Activated T-helper 2 cell treated with anti-CD3 and anti-CD28 coated beads, Interferon-gamma antibody, Interleukin-2, Interleukin-4, amounts not matched to agents 10 μg/mL and 5 μg/mL and 100 μg/mL, durations not matched to agents 14 hours and 24 hours and 36 hours (primary cell): ENCODE data around the gene SBNO1. TPM values are rescaled to one million over a fixed set of nuclear protein-coding genes. Genes with fewer than 3 reads are reported as not detected.
A peak's percentile ranks its signal among the peaks of the same experiment; 100 is the strongest.
"Not testable (repeated sequence)": the region's sequence is repeated elsewhere in the genome, so short reads cannot be mapped to it uniquely, and the experiment has no call there.

Source experiments
- DNase-seq: peaks from one replicate; pipeline ENCODE4 v3.0.0; 2021; ENCODE audit warnings: low spot score
- H3K27ac Mint-ChIP-seq: one replicate; pipeline ENCODE4 v1.8.0; 2021; ENCODE audit warnings: mixed read lengths
- H3K27me3 Mint-ChIP-seq: one replicate; pipeline ENCODE4 v1.8.0; 2021; ENCODE audit warnings: low read depth, mixed read lengths
- H3K36me3 Mint-ChIP-seq: one replicate; pipeline ENCODE4 v1.8.0; 2021; ENCODE audit warnings: low read depth, mixed read lengths
- H3K4me1 Mint-ChIP-seq: one replicate; pipeline ENCODE4 v1.8.0; 2021; ENCODE audit warnings: low read depth, mixed read lengths
- H3K4me3 Mint-ChIP-seq: one replicate; pipeline ENCODE4 v1.8.0; 2021; ENCODE audit warnings: low read depth, mild to moderate bottlenecking, moderate library complexity, mixed read lengths
- H3K9me3 Mint-ChIP-seq: one replicate; pipeline ENCODE4 v1.8.0; 2021; ENCODE audit warnings: mixed read lengths
- intact Hi-C: fragments of 100-400 bp; cut with micrococcal nuclease; formaldehyde crosslinking; loops from one replicate; pipeline ENCODE4 v1.15.1; 2023
- total RNA-seq: library from RNA; stranded (reverse); gene quantifications from 2 replicates; pipeline ENCODE4 v1.2.3, GENCODE V29; 2022

Gene SBNO1
- total RNA-seq, 1 donor from 2014 or later = 51.1 TPM

DNA sequence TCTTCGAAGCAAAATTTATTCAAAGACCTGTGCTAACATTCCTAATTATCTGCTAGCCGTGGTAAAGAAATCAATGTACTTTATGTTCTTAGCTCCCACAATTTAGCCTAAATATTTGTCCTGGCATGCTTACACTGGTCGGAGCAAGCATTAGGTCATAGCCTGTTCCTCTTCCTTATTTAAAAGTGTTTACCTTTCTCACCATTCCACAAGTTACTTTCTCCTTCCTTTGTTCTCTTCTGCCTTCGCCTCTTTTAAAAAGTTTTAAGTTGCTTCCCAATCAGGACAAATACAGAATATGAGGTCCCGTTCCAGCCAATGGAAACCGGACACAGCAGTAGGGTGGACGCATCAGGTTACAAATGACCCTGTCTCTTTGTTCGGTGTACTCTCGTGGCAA, 104.6 kb downstream of the SBNO1 start:
- DNase-seq = no peak
- no peak overlapping the region for H3K4me3 Mint-ChIP-seq
- no peaks in the 10 kb centered on the region for H3K27me3 Mint-ChIP-seq
- no peaks in the 10 kb centered on the region for H3K9me3 Mint-ChIP-seq
- intact Hi-C loops = no loop called here
- no peak overlapping the region for H3K27ac Mint-ChIP-seq
- peaks cover 7% of the 10 kb centered on the region for H3K4me1 Mint-ChIP-seq
- peaks cover 80% of the 10 kb centered on the region for H3K36me3 Mint-ChIP-seq

DNA sequence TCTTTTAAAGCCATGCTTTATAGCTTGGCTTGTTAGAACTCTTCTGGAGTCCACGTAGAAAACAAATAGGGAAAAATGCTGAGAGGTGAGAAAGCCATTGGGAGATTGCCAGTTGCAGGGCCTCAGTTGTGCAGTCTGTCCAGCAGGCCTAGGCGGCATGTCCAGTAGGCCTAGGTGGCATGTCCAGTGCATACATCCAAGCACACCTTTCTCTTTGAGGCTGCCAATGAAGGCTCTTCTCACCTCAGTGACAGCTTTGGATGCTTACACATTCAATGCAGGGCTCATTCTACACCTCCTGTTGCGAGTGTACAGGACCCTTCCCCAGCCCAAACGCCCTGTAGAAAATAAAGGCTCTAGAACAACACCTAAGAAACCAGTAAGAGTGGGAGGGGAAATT, 106.1 kb downstream of the SBNO1 start:
- H3K27ac Mint-ChIP-seq = no peak overlapping the region
- peaks cover 85% of the 10 kb centered on the region for H3K36me3 Mint-ChIP-seq
- H3K27me3 Mint-ChIP-seq = no peaks in the 10 kb centered on the region
- no peak for DNase-seq
- H3K4me1 Mint-ChIP-seq = peaks cover 13% of the 10 kb centered on the region
- H3K4me3 Mint-ChIP-seq = no peak overlapping the region
- intact Hi-C loops = no loop called here
- no peaks in the 10 kb centered on the region for H3K9me3 Mint-ChIP-seq

DNA sequence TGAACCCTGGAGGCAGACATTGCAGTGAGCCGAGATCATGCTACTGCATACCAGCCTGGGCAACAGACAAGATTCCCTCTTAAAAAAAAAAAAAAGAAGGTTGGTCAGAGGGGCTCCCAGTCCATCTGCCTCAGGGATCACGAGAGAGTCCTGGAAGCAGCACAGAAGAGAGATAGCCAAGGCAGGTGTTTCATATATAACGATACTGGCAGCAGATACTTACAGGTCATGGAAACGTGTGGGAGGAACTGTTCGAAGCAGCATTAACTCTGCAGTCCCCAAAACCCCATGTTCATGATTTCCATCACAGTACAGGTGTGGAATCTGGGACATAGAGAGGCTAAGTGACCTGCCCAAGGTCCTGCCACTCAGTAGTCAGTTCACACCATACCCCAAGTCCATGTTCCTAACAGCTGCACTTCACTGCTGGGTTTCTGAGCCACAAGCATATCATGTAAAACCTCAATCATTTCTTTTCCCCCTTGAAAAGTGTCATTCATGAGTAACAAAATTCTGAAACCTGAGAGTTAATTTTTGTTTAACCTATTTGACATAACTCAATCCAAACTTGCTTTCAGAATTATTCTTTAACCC, 109.7 kb downstream of the SBNO1 start:
- Mint-ChIP-seq H3K27me3 (no peaks in the 10 kb centered on the region), H3K27ac (no peak overlapping the region), H3K4me1 (peaks cover 25% of the 10 kb centered on the region), H3K36me3 (peaks cover 67% of the 10 kb centered on the region), H3K4me3 (no peak overlapping the region), H3K9me3 (no peaks in the 10 kb centered on the region)
- DNase-seq = no peak
- intact Hi-C loops = no loop called here

DNA sequence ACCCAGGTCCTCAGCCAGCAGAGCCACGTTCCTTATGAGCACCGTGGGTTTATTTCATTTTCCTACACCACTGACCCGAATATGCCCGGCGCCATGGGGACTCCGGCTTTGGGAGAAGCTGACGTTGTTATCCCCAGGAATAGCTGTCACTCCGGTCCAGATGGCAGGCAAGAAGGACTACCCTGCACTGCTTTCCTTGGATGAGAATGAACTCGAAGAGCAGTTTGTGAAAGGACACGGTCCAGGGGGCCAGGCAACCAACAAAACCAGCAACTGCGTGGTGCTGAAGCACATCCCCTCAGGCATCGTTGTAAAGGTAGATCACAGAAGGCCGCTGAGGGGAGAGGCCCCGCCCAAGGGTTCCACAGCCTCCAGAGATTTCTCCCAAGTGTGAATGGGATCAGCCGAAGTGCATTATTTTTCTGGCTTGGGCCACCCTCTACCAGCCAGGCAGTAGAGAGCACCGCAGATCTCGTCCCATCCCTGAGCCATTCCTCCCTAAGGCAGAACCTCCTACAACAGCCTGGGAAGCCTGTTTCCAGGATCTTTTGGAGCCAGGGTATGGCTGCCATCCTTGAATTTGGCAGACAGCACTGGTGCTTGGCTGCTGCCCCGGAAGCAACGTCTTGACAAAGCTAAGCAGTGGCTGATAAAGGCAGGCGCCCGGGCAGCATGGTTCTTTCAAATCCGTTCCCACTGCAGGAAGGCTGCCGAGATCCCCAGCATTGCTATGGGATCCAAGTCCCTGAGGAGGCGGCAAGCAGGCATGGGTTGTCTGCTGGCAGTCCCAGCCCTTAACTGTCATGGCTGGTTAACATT, 110.8 kb downstream of the SBNO1 start:
- no peaks in the 10 kb centered on the region for H3K27me3 Mint-ChIP-seq
- H3K36me3 Mint-ChIP-seq = peaks cover 63% of the 10 kb centered on the region
- peaks cover 22% of the 10 kb centered on the region for H3K4me1 Mint-ChIP-seq
- intact Hi-C loops = no loop called here
- H3K27ac Mint-ChIP-seq = no peak overlapping the region
- no peak overlapping the region for H3K4me3 Mint-ChIP-seq
- DNase-seq = no peak
- H3K9me3 Mint-ChIP-seq = no peaks in the 10 kb centered on the region

DNA sequence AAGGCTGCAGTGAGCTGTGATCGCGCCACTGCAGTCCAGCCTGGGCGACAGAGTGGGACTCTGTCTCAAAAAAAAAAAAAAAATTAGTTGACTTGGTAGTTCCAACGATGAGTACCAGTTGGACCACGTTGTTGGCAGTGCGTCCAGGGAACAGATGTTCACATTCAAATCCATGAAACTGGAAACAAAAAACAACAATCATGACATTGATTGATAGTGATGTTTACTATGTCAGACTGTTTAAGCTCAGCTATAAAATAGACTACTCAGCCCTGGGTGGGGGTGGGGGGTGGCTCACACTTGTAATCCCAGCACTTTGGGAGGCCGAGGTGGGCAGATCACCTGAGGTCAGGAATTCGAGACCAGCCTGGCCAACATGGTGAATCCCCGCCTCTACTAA, 112.3 kb downstream of the SBNO1 start:
- intact Hi-C loops, H3K4me3 Mint-ChIP-seq, H3K27ac Mint-ChIP-seq, H3K27me3 Mint-ChIP-seq, DNase-seq, H3K9me3 Mint-ChIP-seq: not testable (repeated sequence)
- H3K36me3 Mint-ChIP-seq = peaks cover 63% of the 10 kb centered on the region
- H3K4me1 Mint-ChIP-seq = peaks cover 28% of the 10 kb centered on the region

DNA sequence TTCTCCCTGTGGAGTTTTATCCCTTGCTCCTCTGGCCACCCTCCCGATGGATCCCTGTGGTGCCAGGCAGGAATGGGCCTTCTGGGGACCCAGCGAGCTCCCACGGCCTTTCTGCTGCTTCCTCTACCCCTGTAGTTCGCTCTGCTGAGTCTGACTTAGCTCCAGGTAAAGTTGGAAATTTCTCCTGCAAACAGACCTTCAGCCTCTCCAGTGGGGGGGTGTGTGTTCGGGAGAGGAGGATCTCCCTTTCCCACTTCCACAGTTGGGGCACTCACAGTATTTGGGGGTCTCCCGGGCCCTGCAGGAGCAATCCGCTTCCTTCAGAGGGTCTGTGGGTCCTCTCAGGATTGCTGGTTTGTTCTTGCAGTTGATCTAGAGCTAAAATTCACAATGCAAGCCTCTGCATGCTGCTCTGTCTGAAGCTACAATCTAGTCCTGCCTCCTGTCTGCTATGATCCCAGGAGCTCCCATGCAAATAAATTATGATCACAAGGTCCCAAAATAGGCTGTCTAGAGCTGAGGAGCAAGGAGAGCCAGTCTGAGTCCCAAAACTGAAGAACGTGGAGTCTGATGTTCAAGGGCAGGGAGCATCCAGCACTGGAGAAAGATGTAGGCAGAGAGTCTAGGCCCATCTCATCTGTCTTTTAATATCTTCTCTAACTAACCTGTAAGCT, 113.1 kb downstream of the SBNO1 start:
- Mint-ChIP-seq H3K4me1 (peaks cover 33% of the 10 kb centered on the region), H3K27ac (peak overlapping the region; percentile 10), H3K4me3 (no peak overlapping the region), H3K9me3 (no peaks in the 10 kb centered on the region), H3K27me3 (no peaks in the 10 kb centered on the region), H3K36me3 (peaks cover 61% of the 10 kb centered on the region)
- DNase-seq = no peak
- intact Hi-C loops = no loop called here

DNA sequence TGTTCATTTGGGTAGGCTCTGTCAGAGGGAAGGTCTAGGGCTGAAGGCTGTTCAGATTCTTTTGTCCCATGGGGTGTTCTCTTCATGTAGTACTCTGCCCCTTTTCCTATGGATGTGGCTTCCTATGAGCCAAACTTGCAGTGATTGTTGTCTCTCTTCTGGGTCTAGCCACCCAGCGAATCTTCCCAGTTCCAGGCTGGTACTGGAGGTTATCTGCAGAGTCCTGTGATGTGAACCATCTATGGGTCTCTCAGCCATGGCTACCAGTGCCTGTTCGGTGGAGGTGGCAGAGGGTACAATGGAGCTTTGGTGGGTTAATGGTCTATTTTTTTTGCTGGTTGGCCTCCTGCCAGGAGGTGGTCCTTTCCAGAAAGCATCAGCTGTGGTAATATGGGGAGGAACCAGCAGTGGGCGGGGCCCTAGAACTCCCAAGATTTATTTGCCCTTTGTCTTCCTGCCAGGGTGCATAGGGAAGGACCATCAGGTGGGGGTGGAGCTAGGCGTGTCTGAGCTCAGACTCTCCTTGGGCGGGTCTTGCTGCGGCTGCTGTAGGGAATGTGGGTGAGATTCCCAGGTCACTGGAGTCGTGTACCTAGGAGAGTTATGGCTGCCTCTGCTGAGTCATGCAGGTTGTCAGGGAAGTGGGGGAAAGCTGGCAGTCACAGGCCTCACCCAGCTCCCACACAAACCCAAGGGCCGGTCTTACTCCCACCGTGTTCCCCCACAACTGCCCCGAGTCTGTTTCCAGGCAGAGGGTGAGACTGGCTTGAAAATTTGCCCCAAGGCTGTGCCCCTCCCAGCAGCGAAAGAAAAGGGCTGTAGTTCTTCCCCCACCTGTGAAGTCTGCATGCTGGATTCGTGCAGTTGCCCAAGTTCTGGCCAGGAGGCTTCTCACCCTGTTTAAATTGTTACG, 113.9 kb downstream of the SBNO1 start:
- H3K27me3 Mint-ChIP-seq = no peaks in the 10 kb centered on the region
- H3K4me1 Mint-ChIP-seq = peaks cover 35% of the 10 kb centered on the region
- peak overlapping the region; percentile 10 for H3K27ac Mint-ChIP-seq
- no peak for DNase-seq
- H3K36me3 Mint-ChIP-seq = peaks cover 61% of the 10 kb centered on the region
- no peaks in the 10 kb centered on the region for H3K9me3 Mint-ChIP-seq
- no peak overlapping the region for H3K4me3 Mint-ChIP-seq
- intact Hi-C loops = no loop called here

DNA sequence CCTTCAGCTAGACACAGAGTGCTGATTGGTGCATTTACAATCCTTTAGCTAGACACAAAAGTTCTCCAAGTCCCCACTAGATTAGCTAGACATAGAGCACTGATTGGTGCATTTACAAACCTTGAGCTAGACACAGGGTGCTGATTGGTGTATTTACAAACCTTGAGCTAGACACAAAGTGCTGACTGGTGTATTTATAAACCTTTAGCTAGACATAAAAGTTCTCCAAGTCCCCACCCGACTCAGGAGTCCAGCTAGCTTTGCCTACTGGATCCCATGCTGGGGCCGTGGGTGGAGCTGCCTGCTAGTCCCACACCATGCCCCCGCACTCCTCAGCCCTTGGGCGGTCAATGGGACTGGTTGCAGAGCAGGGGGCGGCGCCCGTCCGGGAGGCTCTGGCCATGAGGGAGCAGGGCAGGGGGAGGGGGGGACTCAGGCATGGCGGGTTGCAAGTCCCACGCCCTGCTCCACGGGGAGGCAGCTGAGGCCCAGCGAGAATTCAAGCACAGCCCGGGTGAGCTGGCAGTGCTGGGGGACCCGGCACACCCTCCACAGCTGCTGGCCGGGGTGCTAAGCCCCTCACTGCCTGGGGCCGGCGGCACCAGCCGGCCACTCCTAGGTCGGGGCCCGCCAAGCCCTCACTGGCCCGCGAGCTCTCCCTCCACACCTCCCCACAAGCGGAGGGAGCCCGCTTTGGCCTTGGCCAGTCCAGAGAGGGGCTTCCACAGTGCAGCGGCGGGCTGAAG, 115.5 kb downstream of the SBNO1 start:
- H3K27me3 Mint-ChIP-seq, intact Hi-C loops, H3K9me3 Mint-ChIP-seq, DNase-seq, H3K4me3 Mint-ChIP-seq, H3K27ac Mint-ChIP-seq: not testable (repeated sequence)
- Mint-ChIP-seq H3K4me1 (peaks cover 35% of the 10 kb centered on the region), H3K36me3 (peaks cover 57% of the 10 kb centered on the region)

DNA sequence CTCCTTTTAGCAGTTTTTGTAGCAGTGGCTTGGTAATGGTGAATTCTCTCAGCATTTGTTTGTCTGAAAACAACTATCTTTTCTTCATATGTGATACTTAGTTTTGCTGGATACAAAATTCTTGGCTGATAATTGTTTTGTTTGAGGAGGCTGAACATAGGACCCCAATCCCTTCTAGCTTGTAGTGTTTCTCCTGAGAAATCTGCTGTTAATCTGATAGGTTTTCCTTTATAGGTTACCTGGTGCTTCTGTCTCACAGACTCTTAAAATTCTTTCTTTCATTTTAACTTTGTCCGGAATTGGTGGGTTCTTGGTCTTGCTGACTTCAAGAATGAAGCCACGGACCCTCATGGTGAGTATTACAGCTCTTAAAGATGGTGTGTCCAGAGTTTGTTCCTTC, 116.5 kb downstream of the SBNO1 start:
- H3K27ac Mint-ChIP-seq = peak overlapping the region; percentile 67

DNA sequence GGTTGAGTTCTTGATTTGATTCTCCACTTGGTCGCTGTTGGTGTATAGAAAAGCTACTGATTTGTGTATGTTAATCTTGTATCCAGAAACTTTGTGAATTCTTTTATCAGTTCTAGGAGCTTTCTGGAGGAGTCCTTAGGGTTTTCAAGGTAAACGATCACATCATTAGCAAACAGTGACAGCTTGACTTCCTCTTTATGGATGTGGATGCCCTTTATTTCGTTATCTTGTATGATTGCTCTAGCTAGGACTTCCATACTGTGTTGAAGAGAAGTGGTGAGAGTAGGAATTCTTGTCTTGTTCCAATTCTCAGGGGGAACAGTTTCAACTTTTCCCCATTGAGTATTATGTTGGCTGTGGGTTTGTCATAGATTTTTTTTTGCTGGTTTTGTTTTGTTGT, 119.0 kb downstream of the SBNO1 start:
- no peak for DNase-seq
- H3K36me3 Mint-ChIP-seq = peaks cover 65% of the 10 kb centered on the region
- no peaks in the 10 kb centered on the region for H3K9me3 Mint-ChIP-seq
- peak overlapping the region; percentile 0 for H3K27ac Mint-ChIP-seq
- no peak overlapping the region for H3K4me3 Mint-ChIP-seq
- H3K4me1 Mint-ChIP-seq = peaks cover 44% of the 10 kb centered on the region
- intact Hi-C loops = no loop called here
- no peaks in the 10 kb centered on the region for H3K27me3 Mint-ChIP-seq

More for the DNA sequence above, 116.5 kb downstream of the SBNO1 start:
- H3K4me3 Mint-ChIP-seq, DNase-seq, H3K9me3 Mint-ChIP-seq, intact Hi-C loops, H3K27me3 Mint-ChIP-seq: not testable (repeated sequence)
- peaks cover 40% of the 10 kb centered on the region for H3K4me1 Mint-ChIP-seq
- H3K36me3 Mint-ChIP-seq = peaks cover 50% of the 10 kb centered on the region

DNA sequence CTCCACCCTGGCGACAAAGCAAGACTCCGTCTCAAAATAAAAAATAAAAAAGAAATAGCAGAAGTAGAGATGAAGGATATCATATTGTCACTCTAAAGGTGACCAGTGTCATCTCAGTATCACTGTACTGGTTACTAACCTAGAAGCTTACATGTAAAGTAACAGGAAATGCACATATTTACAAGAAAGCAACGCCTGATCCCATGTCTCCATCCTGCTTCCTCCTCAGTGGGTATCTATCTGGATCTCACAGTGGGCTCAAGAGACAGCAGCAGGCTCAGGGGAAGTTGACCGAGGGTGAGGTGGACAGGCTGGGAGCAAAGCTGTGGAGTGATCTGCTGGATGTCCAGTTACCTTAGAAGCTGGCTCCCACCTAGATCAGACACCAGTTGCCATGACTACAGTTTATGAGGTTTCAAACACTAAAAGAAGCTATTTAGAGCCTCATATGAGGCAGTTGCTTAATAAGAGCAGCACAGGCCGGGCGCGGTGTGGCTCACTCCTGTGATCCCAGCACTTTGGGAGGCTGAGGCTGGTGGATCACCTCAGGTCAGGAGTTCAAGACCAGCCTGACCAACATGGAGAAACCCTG, 120.9 kb downstream of the SBNO1 start:
- no peak overlapping the region for H3K4me3 Mint-ChIP-seq
- DNase-seq = no peak
- peak overlapping the region; percentile 15 for H3K27ac Mint-ChIP-seq
- H3K4me1 Mint-ChIP-seq = peaks cover 38% of the 10 kb centered on the region
- no peaks in the 10 kb centered on the region for H3K27me3 Mint-ChIP-seq
- intact Hi-C loops = no loop called here
- H3K36me3 Mint-ChIP-seq = peaks cover 60% of the 10 kb centered on the region
- no peaks in the 10 kb centered on the region for H3K9me3 Mint-ChIP-seq
